Erythroblast (primary cell): ENCODE measurements around the gene VIM.

Source experiments
- DNase-seq, 2 experiments: peaks; one replicate each; lab custom pipeline; 2025; lab: John Stamatoyannopoulos, UW
- GATA1 ChIP-seq: IDR thresholded peaks from 2 replicates; pipeline ENCODE4 v1.6.1; 2011; ENCODE audit warnings: low read depth, mild to moderate bottlenecking, control low read depth, low read length, moderate library complexity
- POLR2A ChIP-seq: IDR thresholded peaks from 2 replicates; pipeline ENCODE4 v1.6.1; 2011; ENCODE audit warnings: mild to moderate bottlenecking, low read length

Gene VIM

DNA sequence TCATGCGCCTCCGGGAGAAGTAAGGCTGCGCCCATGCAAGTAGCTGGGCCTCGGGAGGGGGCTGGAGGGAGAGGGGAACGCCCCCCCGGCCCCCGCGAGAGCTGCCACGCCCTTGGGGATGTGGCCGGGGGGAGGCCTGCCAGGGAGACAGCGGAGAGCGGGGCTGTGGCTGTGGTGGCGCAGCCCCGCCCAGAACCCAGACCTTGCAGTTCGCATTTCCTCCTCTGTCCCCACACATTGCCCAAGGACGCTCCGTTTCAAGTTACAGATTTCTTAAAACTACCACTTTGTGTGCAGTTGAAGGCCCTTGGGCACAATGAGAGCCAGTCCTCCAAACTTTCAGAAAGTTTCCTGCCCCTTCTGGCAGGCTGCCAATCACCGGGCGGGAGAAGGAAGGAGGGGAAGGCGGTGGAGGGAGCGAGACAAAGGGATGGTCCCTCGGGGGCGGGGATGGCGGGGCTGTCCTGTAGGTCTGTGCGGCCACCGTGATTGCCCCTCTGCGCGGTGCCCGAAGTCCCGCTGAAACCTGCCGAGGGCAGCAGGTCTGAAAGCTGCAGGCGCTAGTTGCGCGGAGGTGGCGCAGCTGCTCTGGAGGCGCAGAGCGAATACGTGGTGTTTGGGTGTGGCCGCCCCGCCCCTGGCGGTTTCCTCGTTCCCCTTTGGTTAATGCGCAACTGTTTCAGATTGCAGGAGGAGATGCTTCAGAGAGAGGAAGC lies 2.1 kb downstream of the VIM start:
- peak; percentile 84 to 85 for DNase-seq
- TF ChIP-seq POLR2A = no peak
- TF ChIP-seq GATA1 = no peak

DNA sequence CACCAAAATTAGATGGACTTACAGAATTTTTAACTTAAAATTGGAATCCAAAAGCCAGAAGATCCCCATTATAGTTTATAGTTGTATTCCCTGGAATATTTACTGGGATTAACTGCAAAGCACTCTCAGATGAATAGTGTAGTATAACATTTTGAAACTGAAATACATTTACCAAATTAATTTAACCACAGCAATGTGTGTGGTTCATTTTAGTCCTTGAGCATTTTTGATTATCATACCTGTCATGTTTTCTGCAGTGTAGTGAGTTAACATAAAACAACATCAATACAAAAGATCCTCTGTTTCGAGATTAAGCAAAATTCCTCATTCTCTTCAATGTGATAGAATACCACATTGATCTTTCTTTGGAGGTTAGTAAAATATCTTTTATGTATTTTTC lies 3.7 kb downstream of the VIM start:
- TF ChIP-seq GATA1 (no peak), POLR2A (no peak)
- no peak for DNase-seq

DNA sequence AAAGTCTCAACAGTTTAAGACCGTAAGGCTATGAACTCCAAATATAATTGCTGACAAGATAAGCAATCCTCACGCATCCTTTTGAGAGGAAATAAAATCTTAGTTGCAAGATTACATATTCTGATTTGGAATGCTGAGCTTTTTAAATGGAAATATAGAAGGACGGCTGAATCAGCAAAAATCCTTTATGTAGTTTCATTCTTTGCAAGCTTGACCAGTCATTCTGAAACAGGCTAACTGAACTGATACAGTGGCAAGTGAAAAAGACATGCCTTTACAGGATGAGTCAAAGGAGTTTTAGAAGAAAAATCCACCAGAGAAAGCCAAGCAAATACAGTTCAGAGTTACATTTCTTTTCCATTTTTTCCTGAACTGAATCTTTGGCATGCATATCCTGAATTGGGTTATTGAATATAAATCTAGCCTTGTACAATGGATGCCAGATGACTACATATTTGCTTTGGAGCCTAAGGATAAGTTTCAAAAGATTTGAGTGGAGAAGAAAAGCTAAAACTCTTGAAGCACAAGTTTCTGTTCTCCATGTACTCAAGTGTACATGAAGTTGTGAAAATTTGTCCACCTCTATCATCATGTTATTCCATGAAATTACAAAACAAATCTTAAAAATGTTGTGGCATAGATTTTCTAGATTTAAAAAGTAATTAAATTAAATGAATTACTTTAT lies 4.4 kb downstream of the VIM start:
- TF ChIP-seq GATA1 = no peak
- no peak for TF ChIP-seq POLR2A

DNA sequence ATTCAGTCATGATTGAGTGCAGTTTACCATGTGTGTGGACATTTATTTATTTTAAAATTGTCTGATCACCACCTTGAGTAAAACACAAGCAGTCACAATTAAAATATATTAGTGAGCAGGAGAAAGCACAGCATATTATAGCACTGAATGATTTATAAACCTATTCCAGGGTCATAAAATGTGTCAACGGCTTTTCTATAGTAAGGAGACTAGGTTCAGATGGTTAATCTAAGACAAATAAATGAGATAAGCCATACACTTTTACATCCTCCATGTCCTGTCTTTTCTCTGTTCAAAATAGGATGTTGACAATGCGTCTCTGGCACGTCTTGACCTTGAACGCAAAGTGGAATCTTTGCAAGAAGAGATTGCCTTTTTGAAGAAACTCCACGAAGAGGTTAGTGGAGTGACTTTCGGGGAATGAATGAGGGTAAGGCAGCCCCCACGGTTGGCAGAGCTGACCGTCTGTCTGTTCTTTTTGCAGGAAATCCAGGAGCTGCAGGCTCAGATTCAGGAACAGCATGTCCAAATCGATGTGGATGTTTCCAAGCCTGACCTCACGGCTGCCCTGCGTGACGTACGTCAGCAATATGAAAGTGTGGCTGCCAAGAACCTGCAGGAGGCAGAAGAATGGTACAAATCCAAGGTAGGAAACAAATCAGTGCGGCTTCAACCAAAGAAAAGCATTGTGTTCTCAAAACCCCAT lies 5.4 kb downstream of the VIM start:
- no peak for TF ChIP-seq POLR2A
- no peak for TF ChIP-seq GATA1
- DNase-seq = no peak

More for the DNA sequence above, 4.4 kb downstream of the VIM start:
- no peak for DNase-seq

DNA sequence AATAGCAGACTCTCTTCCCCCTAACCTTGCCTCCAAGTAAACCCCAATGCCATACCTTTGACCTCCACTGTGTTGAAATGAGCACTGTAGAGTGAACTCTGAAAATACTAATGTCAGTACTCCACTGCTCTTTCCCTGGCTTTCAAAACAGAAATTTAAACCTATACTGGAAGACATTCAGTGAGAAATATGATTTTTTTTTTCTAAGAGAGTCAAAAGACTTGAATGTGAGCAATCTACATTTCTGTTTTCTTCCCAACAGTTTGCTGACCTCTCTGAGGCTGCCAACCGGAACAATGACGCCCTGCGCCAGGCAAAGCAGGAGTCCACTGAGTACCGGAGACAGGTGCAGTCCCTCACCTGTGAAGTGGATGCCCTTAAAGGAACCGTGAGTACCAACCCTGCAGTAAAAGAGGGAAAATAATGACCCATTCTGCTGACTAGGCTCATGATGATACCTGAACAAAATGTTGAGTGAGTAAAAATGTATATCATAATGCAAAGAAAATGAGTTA lies 6.4 kb downstream of the VIM start:
- TF ChIP-seq POLR2A (no peak), GATA1 (no peak)
- no peak for DNase-seq

DNA sequence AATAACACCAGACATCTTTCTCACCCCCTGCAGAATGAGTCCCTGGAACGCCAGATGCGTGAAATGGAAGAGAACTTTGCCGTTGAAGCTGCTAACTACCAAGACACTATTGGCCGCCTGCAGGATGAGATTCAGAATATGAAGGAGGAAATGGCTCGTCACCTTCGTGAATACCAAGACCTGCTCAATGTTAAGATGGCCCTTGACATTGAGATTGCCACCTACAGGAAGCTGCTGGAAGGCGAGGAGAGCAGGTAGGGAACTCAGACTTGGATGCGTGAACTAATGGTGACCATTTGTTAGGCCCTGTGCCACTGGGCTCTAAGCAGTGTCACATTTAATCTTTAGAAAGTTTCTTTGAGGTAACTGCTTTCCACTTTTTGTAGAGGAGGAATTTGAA lies 7.1 kb downstream of the VIM start:
- no peak for DNase-seq
- TF ChIP-seq POLR2A (no peak), GATA1 (no peak)

GRCh38 chr10:17236468-17237148 lies 8.6 kb downstream of the VIM start:
- TF ChIP-seq POLR2A = no peak
- no peak for TF ChIP-seq GATA1
- no peak for DNase-seq

DNA sequence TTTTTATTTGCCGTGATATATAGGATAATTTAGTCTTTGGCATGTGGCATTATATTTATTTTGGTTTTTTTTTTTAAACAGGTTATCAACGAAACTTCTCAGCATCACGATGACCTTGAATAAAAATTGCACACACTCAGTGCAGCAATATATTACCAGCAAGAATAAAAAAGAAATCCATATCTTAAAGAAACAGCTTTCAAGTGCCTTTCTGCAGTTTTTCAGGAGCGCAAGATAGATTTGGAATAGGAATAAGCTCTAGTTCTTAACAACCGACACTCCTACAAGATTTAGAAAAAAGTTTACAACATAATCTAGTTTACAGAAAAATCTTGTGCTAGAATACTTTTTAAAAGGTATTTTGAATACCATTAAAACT lies 9.1 kb downstream of the VIM start:
- TF ChIP-seq POLR2A (no peak), GATA1 (no peak)

GRCh38 chr10:17237915-17238444 lies 9.9 kb downstream of the VIM start:
- DNase-seq = no peak
- TF ChIP-seq GATA1 = no peak
- no peak for TF ChIP-seq POLR2A

More for the DNA sequence above, 9.1 kb downstream of the VIM start:
- no peak for DNase-seq

DNA sequence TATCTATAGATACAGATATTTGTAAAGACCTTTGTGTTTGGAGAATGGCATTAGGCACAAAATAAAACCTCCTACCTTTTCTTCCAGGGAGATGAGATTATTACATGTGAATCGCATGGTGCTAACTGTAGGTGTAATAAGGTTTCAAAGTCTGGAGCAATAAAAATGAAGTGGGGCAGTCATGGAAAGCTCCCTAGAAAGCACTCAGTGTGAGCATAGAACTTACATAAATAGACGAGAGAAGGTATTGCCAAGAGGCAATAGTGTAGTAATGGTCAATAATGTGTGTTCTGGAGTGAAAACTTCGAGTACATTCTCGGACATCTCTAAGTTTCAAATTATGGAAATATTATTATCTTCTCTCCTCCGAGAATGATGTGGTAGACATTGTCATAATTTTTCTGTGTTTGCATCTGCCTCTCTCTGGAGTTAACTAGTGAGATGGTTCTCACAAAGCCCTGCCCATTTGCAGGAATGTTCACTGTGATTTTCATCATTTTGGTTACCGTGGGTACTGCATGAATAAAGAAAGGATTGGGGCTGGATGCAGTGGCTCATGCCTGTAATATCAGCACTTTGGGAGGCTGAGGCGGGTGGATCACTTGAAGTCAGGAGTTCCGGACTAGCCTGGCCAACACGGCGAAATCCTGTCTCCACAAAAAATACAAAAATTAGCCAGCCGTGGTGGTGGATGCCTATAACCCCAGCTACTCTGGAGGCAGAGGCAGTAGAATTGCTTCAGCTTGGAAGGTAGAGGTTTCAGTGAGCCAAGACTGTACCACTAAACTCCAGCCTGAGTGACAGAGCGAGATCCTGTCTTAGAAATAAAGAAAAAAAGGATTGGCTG lies 10.6 kb downstream of the VIM start:
- TF ChIP-seq GATA1 = no peak
- no peak for TF ChIP-seq POLR2A
- no peak for DNase-seq

- TF ChIP-seq POLR2A (no peak), GATA1 (no peak)
- no peak for DNase-seq
These were observed 11.5 kb downstream of the VIM start for GRCh38 chr10:17239345-17240085.

DNA sequence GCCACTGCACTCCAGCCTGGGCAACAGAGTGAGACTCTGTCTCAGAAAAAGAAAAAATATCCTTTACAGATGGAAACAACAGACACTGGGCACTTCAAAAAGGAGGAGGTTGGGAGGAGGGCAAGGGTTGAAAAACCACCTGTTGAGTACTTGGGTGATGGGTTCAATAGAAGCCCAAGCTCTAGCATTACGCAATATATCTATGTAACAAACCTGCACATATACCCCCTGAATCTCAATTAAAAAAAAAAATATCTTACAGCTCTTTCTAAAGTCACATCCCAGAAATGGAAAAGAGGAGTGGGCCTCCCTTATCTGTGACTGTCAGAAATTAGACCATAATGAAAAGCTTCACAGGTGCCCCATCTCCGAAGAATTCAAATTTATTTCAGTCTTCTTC lies 12.1 kb downstream of the VIM start:
- TF ChIP-seq POLR2A = no peak
- TF ChIP-seq GATA1 = no peak
- DNase-seq = no peak

DNA sequence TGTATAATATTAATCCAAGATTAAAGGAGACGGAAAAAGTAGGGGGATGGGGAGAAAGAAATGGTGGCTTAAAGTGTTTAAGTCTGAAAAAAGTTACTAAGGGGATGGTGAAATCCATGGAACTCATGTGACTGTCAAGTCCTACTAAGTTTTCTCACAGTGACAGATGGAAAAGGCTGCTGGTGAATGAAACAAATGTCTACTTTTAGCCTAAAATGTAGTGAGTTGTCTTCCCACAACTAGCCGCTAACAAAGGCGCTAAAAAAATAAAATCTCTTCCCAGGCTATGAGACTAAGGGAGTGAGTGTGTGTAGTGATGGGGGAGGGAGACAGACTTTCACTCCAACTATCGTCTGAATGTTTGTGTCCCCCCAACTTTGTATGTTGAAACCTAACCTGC lies 12.6 kb downstream of the VIM start:
- DNase-seq = no peak
- TF ChIP-seq POLR2A (no peak), GATA1 (no peak)
